CD4-positive, alpha-beta T cell treated with Interleukin-21 for 1 hour (primary cell): ENCODE results near the gene TUBB.
"Not testable (repeated sequence)": the region's sequence is repeated elsewhere in the genome, so short reads cannot be mapped to it uniquely, and the experiment has no call there.

Experiments used
- DNase-seq: peaks from one replicate; pipeline ENCODE4 v3.0.0-alpha.2; 2020

TUBB gene

GRCh38 chr6:30741789-30742315 is 21.7 kb downstream of the TUBB start:
- DNase-seq: no peak

- DNase-seq: peak; percentile 94
Measured at GRCh38 chr6:30742316-30743098, 22.4 kb downstream of the TUBB start, which contains the start of gene FLOT1. FLOT1 (minus strand) TSS chr6:30742687; CDS start chr6:30742189, 498 bp downstream.

- peak; percentile 42 for DNase-seq
Measured at GRCh38 chr6:30743099-30744053, 23.2 kb downstream of the TUBB start.

GRCh38 chr6:30744054-30744805 is 24.1 kb downstream of the TUBB start, which contains the start of gene IER3:
IER3 (minus strand) TSS chr6:30744547; CDS start chr6:30744518, 29 bp downstream.
- DNase-seq: peak; percentile 86

- no peak for DNase-seq
Measured at GRCh38 chr6:30747300-30747687, 27.1 kb downstream of the TUBB start.

- no peak for DNase-seq
Measured at GRCh38 chr6:30747902-30748769, 28.0 kb downstream of the TUBB start.

GRCh38 chr6:30748851-30749540 is 28.8 kb downstream of the TUBB start:
- no peak for DNase-seq

GRCh38 chr6:30749554-30750378 is 29.6 kb downstream of the TUBB start:
- DNase-seq: no peak

GRCh38 chr6:30750379-30750668 is 30.2 kb downstream of the TUBB start:
- no peak for DNase-seq

- DNase-seq: no peak
Measured at GRCh38 chr6:30752157-30752927, 32.2 kb downstream of the TUBB start.

- DNase-seq: no peak
Measured at GRCh38 chr6:30754631-30755030, 34.5 kb downstream of the TUBB start.

- DNase-seq: not testable (repeated sequence)
Measured at GRCh38 chr6:30756405-30757003, 36.4 kb downstream of the TUBB start.

GRCh38 chr6:30757261-30757904 is 37.2 kb downstream of the TUBB start:
- DNase-seq: no peak

- no peak for DNase-seq
Measured at GRCh38 chr6:30759575-30760239, 39.6 kb downstream of the TUBB start.

- no peak for DNase-seq
Measured at GRCh38 chr6:30760549-30760948, 40.4 kb downstream of the TUBB start.

GRCh38 chr6:30761791-30762429 is 41.8 kb downstream of the TUBB start:
- DNase-seq: no peak

- DNase-seq: no peak
Measured at GRCh38 chr6:30763155-30763617, 43.0 kb downstream of the TUBB start.
